ENCODE results near the gene LRR1. TPM values are rescaled to one million over a fixed set of nuclear protein-coding genes. Genes with fewer than 3 reads are reported as not detected.
A peak's percentile ranks its signal among the peaks of the same experiment; 100 is the strongest.

The LRR1 gene
- total RNA-seq, 2 donors from 2014 or later = 7.4 to 10.3 TPM

DNA sequence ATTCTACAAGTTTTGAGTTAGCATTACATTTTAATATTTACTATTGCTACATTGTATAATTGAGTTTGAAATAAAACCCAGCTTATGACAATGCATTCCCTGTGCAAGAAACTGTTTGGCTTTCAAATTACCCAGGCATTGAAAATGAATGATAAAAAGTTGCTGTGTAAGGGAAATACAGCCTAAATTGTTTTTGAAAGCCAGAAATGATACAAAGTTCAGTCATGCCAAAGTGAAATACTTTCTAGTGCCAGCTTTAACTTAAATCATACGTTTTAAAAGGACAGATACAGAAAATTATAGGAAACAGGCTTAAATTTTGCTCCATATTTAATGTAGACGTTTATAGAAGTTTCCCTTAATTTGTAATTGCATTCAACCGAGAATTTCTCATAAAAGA lies 24.6 kb downstream of the LRR1 start:
- Mint-ChIP-seq H3K27me3 (no peaks in the 10 kb centered on the region), H3K36me3 (ENCODE audit: low read depth) (peaks cover 8% of the 10 kb centered on the region), H3K27ac (peak overlapping the region; percentile 99), H3K4me1 (peaks cover 26% of the 10 kb centered on the region), H3K4me3 (peak overlapping the region; percentile 67)
- DNase-seq (no peak), ATAC-seq (no peak)
- H3K9me3 ChIP-seq (ENCODE audit: control insufficient read depth, low read length, poor library complexity, severe bottlenecking) = no peaks in the 10 kb centered on the region

- Mint-ChIP-seq H3K4me1 (peaks cover 20% of the 10 kb centered on the region), H3K27me3 (no peaks in the 10 kb centered on the region), H3K27ac (peak overlapping the region; percentile 99), H3K4me3 (peak overlapping the region; percentile 67), H3K36me3 (ENCODE audit: low read depth) (peaks cover 5% of the 10 kb centered on the region)
- ATAC-seq (peak; percentile 39), DNase-seq (peak in 1 of 3 donors; percentile 24)
- no peaks in the 10 kb centered on the region for H3K9me3 ChIP-seq (ENCODE audit: control insufficient read depth, low read length, poor library complexity, severe bottlenecking)
These were observed 25.4 kb downstream of the LRR1 start for GRCh38 chr14:49623941-49624839.

- ATAC-seq = peak; percentile 81
- Mint-ChIP-seq H3K27ac (peak overlapping the region; percentile 98), H3K4me3 (peak overlapping the region; percentile 97), H3K36me3 (ENCODE audit: low read depth) (peaks cover 7% of the 10 kb centered on the region), H3K4me1 (peaks cover 39% of the 10 kb centered on the region), H3K27me3 (no peaks in the 10 kb centered on the region)
- peak; percentile 89 to 92 (median 89) for DNase-seq
- no peaks in the 10 kb centered on the region for H3K9me3 ChIP-seq (ENCODE audit: control insufficient read depth, low read length, poor library complexity, severe bottlenecking)
These were observed 35.2 kb downstream of the LRR1 start for GRCh38 chr14:49633640-49634546.

DNA sequence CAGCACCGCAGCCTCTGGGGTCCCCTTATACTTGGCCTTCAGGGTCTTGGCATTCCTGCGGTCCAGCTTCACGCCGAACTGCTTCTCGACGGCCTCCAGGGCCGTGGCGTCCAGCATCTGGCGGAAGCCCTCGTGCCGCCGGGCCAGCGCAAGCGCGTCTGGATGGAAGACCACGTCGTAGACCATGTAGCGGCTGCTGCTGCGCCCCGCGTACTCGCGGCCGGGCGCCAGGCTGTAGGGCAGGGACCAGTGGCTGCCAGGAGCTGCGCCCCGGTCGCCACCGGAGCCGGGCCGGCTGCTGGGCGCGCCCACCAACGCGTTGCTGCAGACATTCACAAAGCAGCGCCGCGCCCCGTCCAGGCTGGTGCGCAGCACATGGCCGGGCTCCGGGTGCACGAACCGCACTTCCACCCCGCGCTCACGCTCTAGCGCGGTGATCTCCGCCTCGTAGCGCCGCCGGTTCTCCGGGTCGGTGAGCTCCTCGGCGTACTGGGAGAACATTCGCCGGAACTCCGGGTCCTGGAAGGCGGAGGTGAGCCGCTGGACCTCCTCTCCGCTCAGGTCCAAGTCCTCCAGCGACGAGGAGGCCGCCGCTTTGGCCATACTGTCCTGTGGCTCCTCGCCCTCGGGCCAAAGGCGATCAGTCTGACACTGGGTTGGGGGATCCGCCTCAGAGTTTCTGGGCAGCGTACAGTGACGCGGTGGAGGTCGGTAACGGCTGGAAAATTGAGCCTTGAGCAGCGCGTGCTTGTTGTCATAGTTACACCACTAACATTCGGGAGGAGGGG lies 36.0 kb downstream of the LRR1 start, which contains the start of gene DNAAF2:
TSS of gene DNAAF2 (minus strand) at position 698 of the 788 bp plus-strand sequence. CDS start at position 603, 95 bp downstream.
- ATAC-seq (peak; percentile 48), DNase-seq (peak; percentile 51 to 63 (median 55))
- Mint-ChIP-seq H3K4me1 (peaks cover 41% of the 10 kb centered on the region), H3K27me3 (no peaks in the 10 kb centered on the region), H3K36me3 (ENCODE audit: low read depth) (peaks cover 9% of the 10 kb centered on the region), H3K27ac (peak within 1 kb of the TSS; percentile 98), H3K4me3 (peak within 1 kb of the TSS; percentile 97)
- no peaks in the 10 kb centered on the region for H3K9me3 ChIP-seq (ENCODE audit: control insufficient read depth, low read length, poor library complexity, severe bottlenecking)

DNA sequence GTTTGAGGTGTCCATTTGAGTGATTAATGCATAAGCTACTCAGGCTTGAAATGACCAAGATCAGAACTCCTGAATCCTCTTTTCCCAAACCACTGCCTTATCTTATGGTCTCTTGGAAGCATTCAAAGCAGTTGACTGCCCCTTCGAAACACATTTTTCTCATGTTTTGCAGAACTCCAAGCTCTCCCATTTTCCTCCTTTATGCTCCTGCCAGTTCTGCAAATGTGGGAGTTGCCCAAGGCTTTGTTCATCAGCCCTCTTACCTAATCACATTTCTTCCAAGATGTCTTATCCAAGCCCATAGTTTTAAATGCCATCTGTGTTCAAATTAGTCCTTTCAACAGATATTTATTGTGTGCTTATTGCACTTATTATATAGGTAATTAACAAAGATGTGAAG lies 38.1 kb downstream of the LRR1 start:
- H3K9me3 ChIP-seq (ENCODE audit: control insufficient read depth, low read length, poor library complexity, severe bottlenecking) = no peaks in the 10 kb centered on the region
- Mint-ChIP-seq H3K36me3 (ENCODE audit: low read depth) (peaks cover 9% of the 10 kb centered on the region), H3K27me3 (no peaks in the 10 kb centered on the region), H3K4me1 (peaks cover 41% of the 10 kb centered on the region), H3K4me3 (peak overlapping the region; percentile 66), H3K27ac (peak overlapping the region; percentile 98)
- DNase-seq = no peak
- ATAC-seq = no peak

- Mint-ChIP-seq H3K4me3 (no peak overlapping the region), H3K4me1 (peaks cover 45% of the 10 kb centered on the region), H3K27me3 (no peaks in the 10 kb centered on the region), H3K27ac (peak overlapping the region; percentile 98), H3K36me3 (ENCODE audit: low read depth) (peaks cover 14% of the 10 kb centered on the region)
- ATAC-seq (no peak), DNase-seq (no peak)
- no peaks in the 10 kb centered on the region for H3K9me3 ChIP-seq (ENCODE audit: control insufficient read depth, low read length, poor library complexity, severe bottlenecking)
These were observed 38.9 kb downstream of the LRR1 start for GRCh38 chr14:49637534-49638078.

DNA sequence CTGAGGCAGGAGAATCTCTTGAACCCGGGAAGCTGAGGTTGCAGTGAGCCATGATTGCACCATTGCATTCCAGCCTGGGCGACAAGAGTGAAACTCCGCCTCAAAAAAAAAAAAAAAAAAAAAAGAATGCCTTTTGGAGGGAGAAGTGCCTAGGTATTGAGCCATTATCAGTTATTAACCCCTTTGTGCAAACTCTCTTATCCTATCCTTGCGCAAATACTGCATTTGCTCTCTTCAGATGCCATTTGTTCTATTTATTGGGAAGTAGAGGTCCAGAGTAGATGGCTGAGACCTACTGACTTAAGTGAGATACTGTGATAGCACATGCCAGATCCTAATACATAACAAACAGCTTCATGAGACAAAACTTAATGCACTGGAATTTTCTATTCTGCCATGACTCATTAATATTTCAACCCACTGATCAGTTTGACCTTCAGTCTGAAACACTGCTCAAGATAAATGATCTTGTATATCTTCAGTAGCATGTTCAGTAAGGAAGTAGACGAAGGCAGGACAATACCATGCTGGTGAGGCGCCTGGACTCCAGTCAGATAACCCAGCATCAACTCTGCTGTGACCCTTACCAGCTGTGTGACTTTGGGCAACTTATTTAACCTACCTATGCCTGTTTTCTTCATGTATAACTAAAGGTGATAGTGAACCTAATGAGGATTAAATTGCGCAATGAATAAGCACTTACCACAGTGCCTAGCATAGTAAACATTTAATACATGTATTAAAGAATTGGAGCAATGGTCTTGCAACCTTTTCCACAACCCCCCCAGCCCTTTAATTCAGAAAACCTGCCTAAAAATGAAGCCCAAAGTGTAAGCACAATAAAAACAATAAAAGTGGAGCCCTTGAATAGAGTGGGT lies 42.0 kb downstream of the LRR1 start:
- Mint-ChIP-seq H3K27me3 (no peaks in the 10 kb centered on the region), H3K4me3 (no peak overlapping the region), H3K4me1 (peaks cover 28% of the 10 kb centered on the region), H3K27ac (peak overlapping the region; percentile 90), H3K36me3 (ENCODE audit: low read depth) (peaks cover 14% of the 10 kb centered on the region)
- DNase-seq (no peak), ATAC-seq (no peak)
- H3K9me3 ChIP-seq (ENCODE audit: control insufficient read depth, low read length, poor library complexity, severe bottlenecking) = no peaks in the 10 kb centered on the region

GRCh38 chr14:49641697-49642129 lies 43.0 kb downstream of the LRR1 start:
- peaks cover 15% of the 10 kb centered on the region for H3K36me3 Mint-ChIP-seq (ENCODE audit: low read depth)
- H3K9me3 ChIP-seq (ENCODE audit: control insufficient read depth, low read length, poor library complexity, severe bottlenecking) = no peaks in the 10 kb centered on the region
- DNase-seq (no peak), ATAC-seq (no peak)
- peak overlapping the region; percentile 85 for H3K27ac Mint-ChIP-seq
- peaks cover 27% of the 10 kb centered on the region for H3K4me1 Mint-ChIP-seq
- H3K27me3 Mint-ChIP-seq = no peaks in the 10 kb centered on the region
- H3K4me3 Mint-ChIP-seq = no peak overlapping the region

- peaks cover 27% of the 10 kb centered on the region for H3K4me1 Mint-ChIP-seq
- H3K27ac Mint-ChIP-seq = peak overlapping the region; percentile 85
- peak overlapping the region; percentile 16 for H3K4me3 Mint-ChIP-seq
These were observed 43.4 kb downstream of the LRR1 start for GRCh38 chr14:49642163-49642562.

DNA sequence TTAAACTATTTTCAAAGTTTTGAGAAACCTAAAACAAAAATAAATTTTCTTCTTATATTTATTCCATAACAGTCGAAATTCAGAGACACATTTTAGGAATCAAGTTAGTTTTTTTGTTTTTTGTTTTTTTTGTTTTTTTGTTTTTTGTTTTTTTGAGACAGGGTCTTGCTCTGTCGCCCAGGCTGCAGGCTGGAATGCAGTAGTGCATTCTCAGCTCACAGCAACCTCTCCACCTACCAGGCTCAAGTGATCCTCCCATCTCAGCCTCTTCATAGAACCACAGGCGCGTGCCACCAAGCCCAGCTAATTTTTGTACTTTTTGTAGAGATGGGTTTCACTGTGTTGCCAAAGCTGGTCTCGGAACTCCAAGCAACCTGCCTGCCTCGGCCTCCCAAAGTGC lies 54.8 kb downstream of the LRR1 start:
- H3K4me3 Mint-ChIP-seq = no peak overlapping the region
- ATAC-seq (no peak), DNase-seq (no peak)
- peaks cover 6% of the 10 kb centered on the region for H3K36me3 Mint-ChIP-seq (ENCODE audit: low read depth)
- no peaks in the 10 kb centered on the region for H3K9me3 ChIP-seq (ENCODE audit: control insufficient read depth, low read length, poor library complexity, severe bottlenecking)
- peaks cover 5% of the 10 kb centered on the region for H3K4me1 Mint-ChIP-seq
- no peaks in the 10 kb centered on the region for H3K27me3 Mint-ChIP-seq
- H3K27ac Mint-ChIP-seq = no peak overlapping the region

More at GRCh38 chr14:49642163-49642562, 43.4 kb downstream of the LRR1 start:
- DNase-seq = no peak
- H3K36me3 Mint-ChIP-seq (ENCODE audit: low read depth) = peaks cover 15% of the 10 kb centered on the region
- H3K9me3 ChIP-seq (ENCODE audit: control insufficient read depth, low read length, poor library complexity, severe bottlenecking) = no peaks in the 10 kb centered on the region
- ATAC-seq = no peak
- H3K27me3 Mint-ChIP-seq = no peaks in the 10 kb centered on the region

DNA sequence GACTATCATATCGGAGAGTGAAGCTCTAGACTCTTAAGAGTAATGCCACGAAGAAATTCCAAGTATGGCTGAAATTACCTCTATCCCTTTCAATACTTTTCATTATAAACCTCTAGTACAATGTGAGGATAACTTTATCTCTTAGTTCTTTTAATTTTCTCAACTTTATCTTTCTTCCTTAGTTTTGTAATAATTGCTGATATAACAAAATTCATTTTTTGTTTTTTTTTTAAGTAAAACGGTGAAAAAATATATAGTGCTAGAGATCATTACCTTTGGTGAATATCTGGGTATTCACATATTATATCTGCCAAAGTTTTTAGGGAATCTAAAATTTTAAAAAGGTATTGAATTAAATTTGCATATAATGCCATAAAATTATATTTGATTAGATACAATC lies 55.8 kb downstream of the LRR1 start:
- no peak for DNase-seq
- Mint-ChIP-seq H3K27ac (no peak overlapping the region), H3K27me3 (no peaks in the 10 kb centered on the region), H3K4me1 (peaks cover 5% of the 10 kb centered on the region), H3K4me3 (no peak overlapping the region), H3K36me3 (ENCODE audit: low read depth) (peaks cover 6% of the 10 kb centered on the region)
- no peaks in the 10 kb centered on the region for H3K9me3 ChIP-seq (ENCODE audit: control insufficient read depth, low read length, poor library complexity, severe bottlenecking)
- no peak for ATAC-seq

Measured in T-helper 17 cell (primary cell).